ENCODE results near the gene CSK. TPM values are rescaled to one million over a fixed set of nuclear protein-coding genes. Genes with fewer than 3 reads are reported as not detected.
A peak's percentile ranks its signal among the peaks of the same experiment; 100 is the strongest.
"Not testable (repeated sequence)": the region's sequence is repeated elsewhere in the genome, so short reads cannot be mapped to it uniquely, and the experiment has no call there.

The CSK gene
- total RNA-seq, result 20.1 and 21.0 TPM in 2 replicates
- 34.7 TPM for polyA plus RNA-seq (2012)

DNA sequence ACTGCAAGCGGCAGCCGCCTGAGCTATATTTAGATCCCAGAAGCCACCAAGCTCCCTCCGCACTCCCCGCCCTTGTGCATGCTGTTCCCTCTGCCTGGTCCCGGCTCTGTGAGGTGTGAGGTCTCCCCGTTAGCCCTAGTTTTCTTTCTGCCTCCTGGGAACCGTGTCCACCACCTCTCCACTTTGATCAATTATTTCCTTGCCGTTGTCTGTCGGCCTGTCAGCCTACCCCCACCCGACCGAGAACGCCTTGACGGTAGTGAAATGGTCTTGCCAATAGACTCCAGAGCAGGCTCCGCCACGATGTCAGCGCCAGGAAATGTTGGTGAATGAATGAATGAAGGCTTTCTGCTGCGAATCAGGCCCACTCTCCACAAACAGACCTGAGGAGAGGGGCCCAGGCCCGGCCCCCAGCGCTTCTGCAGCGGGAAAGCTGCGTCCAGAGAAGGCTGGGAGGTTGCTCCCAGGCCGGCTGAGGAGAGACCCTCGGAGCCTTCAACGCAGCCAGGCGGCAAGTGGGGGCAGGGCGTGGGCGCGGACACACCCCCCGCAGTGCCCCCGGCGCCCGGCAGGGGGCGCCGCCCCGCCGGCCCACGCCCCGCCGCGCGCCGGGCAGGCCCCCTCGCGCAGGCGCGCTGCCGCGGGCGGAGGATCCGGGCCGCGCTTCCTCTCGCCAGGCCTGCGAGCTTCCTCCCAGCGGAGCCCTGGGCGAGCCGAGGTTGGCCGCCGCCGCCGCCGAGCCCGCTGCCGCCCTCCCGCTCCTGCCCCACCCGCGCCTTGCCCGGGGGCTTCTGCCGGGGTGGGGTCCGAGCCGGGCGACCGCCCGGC, at the start of gene CSK:
Gene CSK (plus strand): TSS at position 650 of the 828 bp plus-strand sequence. CDS start 16,218 bp downstream, outside the sequence.
- peak; percentile 73 for DNase-seq (ENCODE audit: low read depth)

DNA sequence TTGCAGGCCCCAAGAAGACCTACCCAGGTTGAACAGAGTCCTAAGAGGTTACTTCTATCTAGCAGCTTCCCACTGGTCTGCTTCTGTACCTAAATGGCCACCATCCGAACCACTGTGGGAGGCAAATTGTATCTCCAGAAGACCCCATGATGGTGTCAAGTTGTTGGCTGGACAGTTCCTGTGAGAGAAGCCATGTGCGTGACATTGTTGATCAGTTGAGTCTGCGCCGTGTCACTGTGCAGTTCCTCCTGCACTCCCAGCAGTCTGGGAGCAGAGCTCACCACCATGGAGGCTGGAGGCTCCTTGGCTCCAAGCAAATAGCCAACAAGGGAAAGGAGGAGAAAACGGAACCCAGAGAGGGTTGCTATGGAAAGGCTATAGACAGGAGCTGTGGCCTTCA, 49.0 kb upstream of the CSK start:
- no peak for DNase-seq (ENCODE audit: low read depth)

DNA sequence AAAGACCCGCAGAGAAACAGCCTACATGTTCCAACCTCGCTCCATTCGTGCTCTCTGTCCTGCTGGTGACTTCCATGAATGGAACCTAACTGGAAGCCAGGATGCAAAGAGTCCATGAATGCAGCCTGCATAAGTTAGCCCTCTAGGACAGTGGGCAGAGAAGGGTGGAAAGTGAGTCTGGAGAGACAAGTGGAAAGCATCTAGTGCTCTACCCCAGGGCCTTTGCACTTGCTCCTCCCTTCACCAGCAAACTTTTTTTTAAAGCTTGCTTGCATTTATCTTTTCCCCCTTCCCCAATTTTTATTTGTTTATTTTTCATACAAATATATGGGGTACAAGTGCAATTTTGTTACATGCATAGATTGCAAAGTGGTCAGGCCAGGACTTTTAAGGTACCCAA, 48.6 kb upstream of the CSK start:
- DNase-seq (ENCODE audit: low read depth), result no peak

DNA sequence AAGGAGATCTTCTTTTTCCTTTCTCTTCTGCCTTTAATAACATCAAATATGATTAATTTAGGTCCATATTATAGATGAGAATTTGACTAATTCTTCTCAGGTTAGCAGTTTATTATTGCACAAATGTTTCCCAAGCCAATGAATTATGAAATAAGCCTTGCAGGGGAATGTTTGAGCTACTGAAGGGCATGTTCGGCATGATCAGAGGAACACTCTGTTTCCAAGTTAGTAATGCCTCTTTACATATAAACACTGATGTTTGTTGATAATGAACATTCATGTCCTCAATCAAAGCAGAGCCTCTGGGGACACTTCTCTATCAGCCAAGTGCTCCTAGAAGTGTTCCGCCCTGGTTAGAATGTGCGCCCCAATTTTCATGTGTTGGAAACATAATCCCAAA, 46.6 kb upstream of the CSK start:
- no peak for DNase-seq (ENCODE audit: low read depth)

DNA sequence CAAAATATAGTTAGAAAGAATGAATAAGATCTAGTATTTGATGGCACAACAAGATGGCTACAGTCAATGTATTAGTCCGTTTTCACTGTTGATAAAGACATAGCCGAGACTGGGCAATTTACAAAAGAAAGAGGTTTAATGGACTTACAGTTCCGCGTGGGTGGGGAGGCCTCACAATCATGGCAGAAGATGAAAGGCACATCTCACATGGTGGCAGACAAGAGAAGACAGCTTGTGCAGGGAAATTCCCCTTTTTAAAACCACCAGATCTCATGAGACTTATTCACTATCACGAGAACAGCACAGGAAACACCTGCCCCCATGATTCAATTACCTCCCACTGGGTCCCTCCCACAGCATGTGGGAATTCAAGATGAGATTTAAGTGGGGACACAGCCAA, 43.6 kb upstream of the CSK start:
- DNase-seq (ENCODE audit: low read depth), result not testable (repeated sequence)

DNA sequence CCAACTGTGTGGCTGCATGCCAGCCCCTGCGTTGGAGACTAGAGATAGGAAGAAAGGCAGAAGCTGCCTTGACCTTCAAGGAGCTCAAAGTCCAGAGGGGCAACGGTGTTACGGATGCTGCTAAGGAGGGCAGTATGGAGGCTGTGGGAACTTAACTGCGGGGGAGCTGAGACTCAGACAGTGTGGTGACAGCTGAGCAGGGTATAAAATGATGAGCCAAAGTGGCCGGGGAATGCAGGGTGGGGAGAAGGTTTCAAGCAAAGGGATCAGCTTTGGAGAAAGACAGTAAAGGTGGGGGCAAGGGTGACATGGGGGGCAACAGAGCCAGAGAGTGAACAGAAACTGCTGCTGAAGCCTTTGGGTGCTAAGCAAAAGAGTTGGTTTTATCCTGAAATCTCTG, 39.5 kb upstream of the CSK start:
- no peak for DNase-seq (ENCODE audit: low read depth)

DNA sequence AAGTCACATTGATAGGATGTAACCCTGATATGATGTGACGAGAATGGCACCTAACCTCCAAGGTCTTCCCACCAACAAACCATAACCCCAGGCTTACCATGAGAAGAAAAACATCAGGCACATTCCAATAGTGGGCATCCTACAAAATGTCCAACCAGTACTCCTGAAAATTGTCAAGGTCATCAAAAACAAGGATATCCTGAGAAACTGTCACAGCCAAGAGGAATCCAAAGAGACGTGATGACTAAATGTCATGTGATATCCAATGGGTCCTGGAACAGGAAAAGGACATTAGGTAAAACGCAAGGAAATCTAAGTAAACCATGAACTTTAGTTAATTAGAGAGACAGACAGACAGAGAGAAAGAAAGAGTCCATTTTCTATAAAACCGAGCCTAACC, 35.5 kb upstream of the CSK start:
- no peak for DNase-seq (ENCODE audit: low read depth)

DNA sequence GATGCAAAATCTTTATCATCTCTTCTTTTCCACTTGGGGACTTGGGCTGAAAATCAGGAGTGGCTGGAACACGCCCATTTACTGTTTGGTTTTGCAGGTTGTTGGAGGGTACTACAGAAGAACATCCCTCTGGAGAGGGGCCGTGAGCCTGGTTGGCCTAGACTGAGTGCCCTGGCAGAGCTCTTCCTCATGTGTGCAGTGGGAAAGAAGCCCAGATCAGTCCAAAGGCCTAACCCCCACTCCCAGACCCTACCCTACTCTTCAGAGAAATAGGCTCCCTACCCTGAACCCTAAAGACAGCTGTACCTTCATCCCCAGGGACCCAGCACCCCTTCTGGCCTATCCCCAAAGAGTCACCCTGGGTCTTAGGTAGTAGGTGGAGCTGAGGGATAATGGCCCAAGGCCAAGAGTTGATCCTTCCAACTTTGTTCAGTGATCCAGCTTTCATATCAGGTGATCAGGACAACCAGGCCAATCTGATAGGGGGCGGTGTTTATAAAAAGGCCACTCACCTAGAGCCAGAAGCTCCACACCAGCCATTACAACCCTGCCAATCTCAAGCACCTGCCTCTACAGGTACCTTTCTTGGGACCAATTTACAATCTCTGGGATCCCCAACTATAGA, 33.4 kb upstream of the CSK start, which contains the start of gene CYP1A2:
Gene CYP1A2 (plus strand): TSS at position 524 of the 625 bp plus-strand sequence. CDS start 894 bp downstream, outside the sequence.
- DNase-seq (ENCODE audit: low read depth), result no peak

DNA sequence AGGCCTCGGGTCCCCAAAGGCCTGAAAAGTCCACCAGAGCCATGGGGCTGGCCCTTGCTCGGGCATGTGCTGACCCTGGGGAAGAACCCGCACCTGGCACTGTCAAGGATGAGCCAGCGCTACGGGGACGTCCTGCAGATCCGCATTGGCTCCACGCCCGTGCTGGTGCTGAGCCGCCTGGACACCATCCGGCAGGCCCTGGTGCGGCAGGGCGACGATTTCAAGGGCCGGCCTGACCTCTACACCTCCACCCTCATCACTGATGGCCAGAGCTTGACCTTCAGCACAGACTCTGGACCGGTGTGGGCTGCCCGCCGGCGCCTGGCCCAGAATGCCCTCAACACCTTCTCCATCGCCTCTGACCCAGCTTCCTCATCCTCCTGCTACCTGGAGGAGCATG, 32.0 kb upstream of the CSK start:
- DNase-seq (ENCODE audit: low read depth), result no peak

DNA sequence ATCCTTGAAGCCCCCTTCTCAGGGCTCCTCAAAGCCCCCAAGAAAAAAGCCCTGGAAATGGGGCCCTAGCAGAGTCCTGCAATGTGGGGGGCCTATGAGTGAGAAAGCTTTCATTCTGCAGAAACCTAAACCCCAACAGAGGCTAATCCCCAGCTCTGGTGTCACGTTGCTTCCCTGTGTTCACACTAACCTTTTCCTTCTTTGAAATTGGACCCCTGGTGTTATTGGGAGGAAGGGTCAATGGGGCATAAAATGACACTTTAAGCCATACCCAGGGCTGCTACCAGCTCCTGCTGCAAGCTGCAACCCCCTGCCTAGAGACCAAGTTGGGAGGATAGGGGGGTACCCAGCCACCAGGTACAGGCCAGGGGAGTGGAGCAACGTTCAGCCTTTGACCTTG, 31.1 kb upstream of the CSK start:
- DNase-seq (ENCODE audit: low read depth), result no peak

DNA sequence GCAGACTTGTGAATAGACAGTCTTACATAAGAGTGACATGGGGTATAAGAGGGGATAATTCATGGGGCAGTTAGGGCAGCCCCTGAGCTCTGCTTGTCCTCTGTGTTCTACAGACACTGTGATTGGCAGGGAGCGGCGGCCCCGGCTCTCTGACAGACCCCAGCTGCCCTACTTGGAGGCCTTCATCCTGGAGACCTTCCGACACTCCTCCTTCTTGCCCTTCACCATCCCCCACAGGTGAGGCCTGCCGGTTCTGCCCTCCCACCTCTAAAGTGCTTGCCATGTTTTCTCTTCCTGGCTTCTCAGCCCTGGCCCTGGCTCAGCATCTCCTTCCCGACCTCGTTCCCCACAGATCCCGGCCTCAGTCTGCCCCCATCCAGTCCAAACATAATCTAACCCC, 29.9 kb upstream of the CSK start:
- no peak for DNase-seq (ENCODE audit: low read depth)

DNA sequence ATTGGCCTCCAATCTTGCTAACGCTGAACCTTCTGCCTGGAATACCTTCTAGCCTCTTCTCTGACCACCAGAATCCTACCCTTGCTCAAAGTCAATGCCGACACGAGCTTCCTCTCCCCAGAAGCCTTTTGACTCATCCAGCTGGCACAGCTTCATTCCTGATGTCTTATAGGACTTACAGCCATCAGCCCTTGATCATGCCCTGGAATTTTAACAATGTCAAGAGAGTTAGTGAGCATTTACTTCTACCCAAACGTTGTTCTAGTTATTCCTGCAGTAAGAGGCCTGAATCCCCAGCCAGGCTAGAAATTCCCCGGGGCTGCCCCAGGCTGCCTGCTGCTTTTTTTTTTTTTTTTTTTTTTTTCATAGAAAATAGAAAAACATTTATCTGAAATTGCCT, 29.3 kb upstream of the CSK start:
- DNase-seq (ENCODE audit: low read depth), result peak; percentile 46

DNA sequence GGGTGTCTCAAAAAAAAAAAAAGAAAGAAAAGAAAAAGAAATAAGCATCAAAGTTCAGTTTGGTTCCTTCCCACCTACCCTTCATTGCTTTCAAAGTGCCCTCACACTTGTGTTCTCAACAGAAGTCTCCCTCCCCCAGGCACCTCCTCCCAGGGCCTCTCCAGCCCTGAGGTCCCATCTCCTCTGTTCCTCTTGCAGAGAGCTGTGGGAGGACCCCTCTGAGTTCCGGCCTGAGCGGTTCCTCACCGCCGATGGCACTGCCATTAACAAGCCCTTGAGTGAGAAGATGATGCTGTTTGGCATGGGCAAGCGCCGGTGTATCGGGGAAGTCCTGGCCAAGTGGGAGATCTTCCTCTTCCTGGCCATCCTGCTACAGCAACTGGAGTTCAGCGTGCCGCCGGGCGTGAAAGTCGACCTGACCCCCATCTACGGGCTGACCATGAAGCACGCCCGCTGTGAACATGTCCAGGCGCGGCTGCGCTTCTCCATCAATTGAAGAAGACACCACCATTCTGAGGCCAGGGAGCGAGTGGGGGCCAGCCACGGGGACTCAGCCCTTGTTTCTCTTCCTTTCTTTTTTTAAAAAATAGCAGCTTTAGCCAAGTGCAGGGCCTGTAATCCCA, 27.2 kb upstream of the CSK start:
- no peak for DNase-seq (ENCODE audit: low read depth)

DNA sequence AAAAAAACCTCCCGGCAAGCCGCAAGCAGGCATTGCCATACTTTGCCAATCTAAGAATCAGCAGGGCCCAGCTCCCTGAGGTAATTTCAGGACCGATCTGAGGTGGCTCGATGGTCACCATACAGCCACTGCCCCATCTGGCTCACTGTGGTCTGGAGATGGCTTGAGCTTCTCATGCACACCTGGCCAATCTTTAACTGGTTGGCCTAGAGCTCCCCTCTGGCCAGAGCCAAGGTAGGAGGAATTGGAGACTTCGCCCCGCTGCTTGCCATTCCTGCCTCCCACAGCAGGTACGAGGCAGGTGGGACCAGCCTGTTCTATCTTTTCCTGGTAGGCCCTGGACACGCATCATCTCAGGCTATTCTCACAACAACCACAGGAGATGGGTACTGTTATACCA, 23.1 kb upstream of the CSK start:
- no peak for DNase-seq (ENCODE audit: low read depth)

DNA sequence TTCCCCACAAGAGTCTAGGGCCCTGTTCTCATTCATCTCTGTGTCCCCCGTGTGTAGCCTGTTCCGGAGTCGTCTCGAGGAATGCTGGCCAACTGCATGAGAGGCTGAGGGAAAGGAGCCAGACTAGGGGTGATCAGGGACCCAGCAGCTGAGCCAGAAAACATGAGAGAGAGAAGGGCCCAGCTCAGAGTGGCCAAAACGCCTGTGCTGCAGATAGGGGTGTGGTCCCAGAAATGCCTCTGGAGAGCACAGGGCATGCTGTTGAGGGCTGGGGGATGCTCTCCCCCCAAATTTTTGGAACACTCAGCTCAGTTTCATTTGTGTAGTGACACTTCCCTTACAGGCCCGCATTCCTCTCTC, 19.1 kb upstream of the CSK start:
- DNase-seq (ENCODE audit: low read depth), result no peak

DNA sequence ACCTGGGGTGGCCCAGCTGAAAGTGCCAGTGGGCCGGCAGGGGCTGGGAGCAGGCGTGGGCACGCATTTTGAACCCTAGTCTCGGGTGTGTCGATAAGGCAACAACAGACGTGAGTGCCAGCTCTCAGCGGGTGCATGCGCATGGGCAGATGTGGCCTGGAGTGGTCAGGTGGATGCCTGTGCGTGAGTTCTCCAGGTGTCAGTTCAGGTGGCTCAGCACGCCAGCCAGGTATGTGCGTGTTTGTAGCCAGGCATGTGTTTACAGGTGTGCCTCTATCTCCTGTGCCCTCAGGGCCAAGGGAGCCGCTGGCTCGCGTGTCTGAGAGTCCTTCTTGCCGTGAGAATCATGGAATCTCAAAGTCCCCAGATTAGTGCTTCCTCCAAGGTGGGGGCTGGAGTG, 18.5 kb upstream of the CSK start:
- no peak for DNase-seq (ENCODE audit: low read depth)

DNA sequence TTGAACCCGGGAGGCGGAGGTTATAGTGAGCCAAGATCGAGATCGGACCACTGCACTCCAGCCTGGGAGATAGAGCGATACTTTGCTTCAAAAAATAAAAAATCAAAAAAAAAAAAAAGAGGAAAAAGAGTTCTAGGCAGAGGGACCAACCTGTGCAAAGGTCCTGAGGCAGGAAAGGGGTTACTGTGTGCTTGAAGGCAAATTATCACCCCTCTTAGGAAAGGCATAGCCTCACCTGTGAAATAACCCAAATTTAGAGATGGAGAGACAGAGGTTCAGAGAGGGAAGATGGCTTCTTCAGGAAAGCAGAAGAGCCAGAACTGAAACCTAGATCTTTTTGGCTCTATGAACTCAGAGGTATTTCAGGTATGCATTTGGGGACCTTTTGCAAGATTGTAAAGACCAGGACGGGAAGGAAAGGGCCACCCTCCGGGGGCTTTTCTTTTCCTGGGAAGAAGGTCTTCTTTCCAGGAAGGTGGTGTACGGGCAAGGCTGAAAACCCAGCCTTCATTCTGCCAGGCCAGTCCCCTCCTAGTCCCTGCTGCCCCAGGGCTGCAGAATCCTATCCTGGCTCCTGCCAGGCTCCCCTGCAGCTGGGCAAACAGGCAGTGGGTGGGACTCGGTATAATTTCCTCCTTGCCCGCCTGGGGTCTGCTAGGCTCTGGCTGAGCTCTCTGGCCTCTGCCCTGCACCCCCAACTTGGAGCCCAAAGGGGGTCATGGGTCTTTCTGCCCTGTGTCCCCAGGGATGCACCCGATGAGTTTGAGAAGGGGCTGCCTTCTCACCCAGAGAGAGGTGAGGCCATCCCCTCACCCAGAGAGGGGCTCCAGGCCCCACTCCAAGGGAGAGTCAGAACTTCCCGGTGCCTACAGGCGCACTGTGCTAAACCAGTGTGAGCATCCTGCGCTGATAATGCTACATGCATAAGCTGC, 14.4 kb upstream of the CSK start:
- no peak for DNase-seq (ENCODE audit: low read depth)

DNA sequence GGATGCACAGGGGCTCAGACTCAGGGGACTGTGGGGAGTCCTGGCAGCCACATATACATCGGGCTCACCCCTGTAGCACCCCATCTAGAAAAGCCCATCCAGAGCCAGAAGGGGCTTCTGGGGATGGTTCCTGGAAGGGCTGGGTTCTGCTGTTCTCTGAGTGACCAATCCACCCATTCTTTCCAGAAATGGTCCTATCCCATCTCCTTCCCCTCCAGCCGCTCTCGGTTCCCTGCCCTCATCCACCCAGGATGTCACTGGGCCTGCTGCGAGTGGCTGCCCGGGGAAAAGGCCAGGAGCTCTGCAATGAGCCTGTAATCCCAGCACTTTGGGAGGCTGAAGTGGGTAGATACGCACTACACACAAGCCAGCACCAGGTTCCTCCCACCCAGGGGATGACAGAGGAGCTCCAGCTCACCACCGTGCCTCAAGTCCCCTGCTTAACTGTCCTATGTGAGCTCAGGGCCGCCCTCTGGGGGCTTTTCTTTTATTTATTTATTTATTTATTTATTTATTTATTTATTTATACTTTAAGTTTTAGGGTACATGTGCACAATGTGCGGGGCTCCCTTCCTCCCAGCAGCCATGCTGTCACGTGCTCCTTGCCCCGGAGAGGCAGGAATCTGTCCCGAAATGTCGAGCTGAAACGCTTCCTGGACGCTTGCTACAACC, 13.6 kb upstream of the CSK start:
- DNase-seq (ENCODE audit: low read depth), result no peak

DNA sequence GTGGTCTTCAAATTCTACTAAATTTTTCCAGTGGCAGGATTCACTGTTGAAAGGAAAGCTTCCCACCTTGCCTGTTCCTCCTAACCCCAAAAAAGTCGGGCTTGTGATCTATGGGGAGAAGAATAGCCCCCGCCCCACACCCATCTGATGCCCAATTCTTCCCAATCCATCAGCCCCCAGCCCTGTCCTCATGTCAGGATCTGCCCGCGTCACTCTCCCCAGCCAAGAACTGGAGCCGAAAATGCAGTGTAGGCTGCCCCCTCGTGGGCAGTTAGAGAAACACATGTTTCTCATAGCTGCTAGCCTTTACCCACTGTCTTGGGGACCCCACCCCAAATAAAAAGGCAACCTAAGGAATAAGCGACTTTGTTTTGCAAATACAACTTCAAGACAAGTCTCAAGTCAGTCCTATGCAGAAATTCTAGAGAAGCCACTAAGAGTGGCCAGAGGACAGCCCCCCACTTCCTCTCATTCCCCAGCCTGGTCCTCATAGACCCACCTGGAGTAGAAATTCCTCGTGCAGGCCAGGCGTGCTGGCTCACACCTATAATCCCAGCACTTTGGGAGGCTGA, 13.0 kb upstream of the CSK start:
- peak; percentile 58 for DNase-seq (ENCODE audit: low read depth)

DNA sequence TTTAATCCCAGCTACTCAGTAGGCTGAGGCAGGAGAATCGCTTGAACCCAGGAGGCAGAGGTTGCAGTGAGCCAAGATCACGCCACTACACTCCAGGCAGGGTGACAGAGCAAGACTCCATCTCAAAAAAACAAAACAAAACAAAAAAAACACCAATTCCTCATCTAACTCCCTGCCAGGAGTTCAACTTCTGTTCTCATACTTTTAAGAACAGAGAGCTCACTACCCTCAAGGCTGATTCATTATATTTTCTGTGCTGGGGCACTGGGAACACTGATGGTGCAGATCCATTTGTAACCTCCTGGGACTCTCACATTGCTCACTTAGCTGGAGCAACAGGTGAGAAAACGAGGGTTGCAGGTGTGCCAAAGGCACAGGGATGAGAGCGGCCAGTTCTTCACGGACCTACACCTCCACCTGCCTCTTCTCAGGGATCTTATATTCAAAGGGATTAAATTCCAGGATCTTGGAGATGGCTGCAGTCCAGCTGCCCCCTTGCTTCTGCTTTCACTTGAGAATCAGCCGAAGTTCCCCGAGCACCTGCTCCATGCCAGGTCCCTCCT, 12.3 kb upstream of the CSK start:
- DNase-seq (ENCODE audit: low read depth), result no peak

Measured in myocyte (in vitro differentiated cells).